Activated CD8-positive, alpha-beta T cell treated with anti-CD3 and anti-CD28 coated beads for 36 hours (primary cell): Measurements from ENCODE around the gene COA8. TPM values are rescaled to one million over a fixed set of nuclear protein-coding genes. Genes with fewer than 3 reads are reported as not detected.

Experiments
- ATAC-seq: fragments of 200-7000 bp; cut with Tn5 transposase; one replicate; pipeline ENCODE4 v1.10.0; 2021; ENCODE audit warnings: mild to moderate bottlenecking, moderate library complexity
- CTCF ChIA-PET: fragments of 350-600 bp; sonication (Branson Sonifier 250); formaldehyde crosslinking; loops from one replicate; lab custom pipeline; 2021; ENCODE audit warnings: antibody characterized with exemption; lab: Charles Lee
- POLR2A ChIA-PET: fragments of 350-600 bp; sonication (Branson Sonifier 250); formaldehyde crosslinking; loops from one replicate; lab custom pipeline; 2021; ENCODE audit warnings: antibody characterized with exemption; lab: Charles Lee
- DNase-seq: peaks from one replicate; pipeline ENCODE4 v3.0.0-alpha.2; 2020
- H3K27ac Mint-ChIP-seq: one replicate; pipeline ENCODE4 v1.8.0; 2021; ENCODE audit warnings: mild to moderate bottlenecking, mixed read lengths
- H3K27me3 Mint-ChIP-seq: one replicate; pipeline ENCODE4 v1.8.0; 2021; ENCODE audit warnings: mixed read lengths
- H3K36me3 Mint-ChIP-seq: one replicate; pipeline ENCODE4 v1.8.0; 2021; ENCODE audit warnings: low read depth, mixed read lengths
- H3K4me1 Mint-ChIP-seq: one replicate; pipeline ENCODE4 v1.8.0; 2021; ENCODE audit warnings: low read depth, mixed read lengths
- H3K4me3 Mint-ChIP-seq: one replicate; pipeline ENCODE4 v1.8.0; 2021; ENCODE audit warnings: mild to moderate bottlenecking, moderate library complexity, mixed read lengths
- H3K9me3 Mint-ChIP-seq: one replicate; pipeline ENCODE4 v1.8.0; 2021; ENCODE audit warnings: mixed read lengths
- CTCF ChIP-seq: fragments of 200-600 bp; IDR thresholded peaks from one replicate; pipeline ENCODE4 v1.8.0; 2022; ENCODE audit warnings: antibody characterized with exemption, mild to moderate bottlenecking
- intact Hi-C: fragments of 100-400 bp; cut with micrococcal nuclease; formaldehyde crosslinking; loops from one replicate; pipeline ENCODE4 v1.10.0; 2022
- total RNA-seq, 2 experiments: library from RNA; stranded (reverse); gene quantifications; one replicate each; pipeline ENCODE4 v1.2.3, GENCODE V29; 2021

Gene COA8
- total RNA-seq, 2 experiments from 2014 or later, result 40.3 to 45.6 TPM

GRCh38 chr14:103526247-103526913 lies 36.4 kb upstream of the COA8 start:
- no peak for ATAC-seq
- H3K4me1 Mint-ChIP-seq, result peaks cover 30% of the 10 kb centered on the region
- H3K9me3 Mint-ChIP-seq, result no peaks in the 10 kb centered on the region
- POLR2A ChIA-PET, result interaction anchor here (0.8 kb wide), 1 partner anchor 35 kb away, joined by 3 read pairs; no protein-coding TSS in a partner anchor
- CTCF ChIA-PET, result interaction anchor here (1.4 to 4.7 kb wide), 2 partner anchors 8 to 27 kb away, joined by 4 to 31 read pairs; no protein-coding TSS in a partner anchor
- TF ChIP-seq CTCF, result no peak
- no peak overlapping the region for H3K4me3 Mint-ChIP-seq
- intact Hi-C loops, result no loop called here
- no peak for DNase-seq
- no peak overlapping the region for H3K27ac Mint-ChIP-seq
- H3K36me3 Mint-ChIP-seq, result peaks cover 13% of the 10 kb centered on the region
- H3K27me3 Mint-ChIP-seq, result peaks cover 12% of the 10 kb centered on the region

- CTCF ChIA-PET, result interaction anchor here (1.4 to 4.7 kb wide), 2 partner anchors 8 to 28 kb away, joined by 4 to 31 read pairs; no protein-coding TSS in a partner anchor
- Mint-ChIP-seq H3K27ac (no peak overlapping the region), H3K4me1 (peaks cover 34% of the 10 kb centered on the region), H3K36me3 (peaks cover 13% of the 10 kb centered on the region), H3K9me3 (no peaks in the 10 kb centered on the region), H3K4me3 (no peak overlapping the region), H3K27me3 (peaks cover 12% of the 10 kb centered on the region)
- POLR2A ChIA-PET, result interaction anchor here (0.8 kb wide), 1 partner anchor 35 kb away, joined by 3 read pairs; no protein-coding TSS in a partner anchor
- DNase-seq, result no peak
- no peak for ATAC-seq
- intact Hi-C loops, result no loop called here
- no peak for TF ChIP-seq CTCF
Observed at GRCh38 chr14:103526914-103527248, 35.9 kb upstream of the COA8 start.

- DNase-seq (peak; percentile 67), ATAC-seq (peak; percentile 48)
- Mint-ChIP-seq H3K27me3 (peaks cover 12% of the 10 kb centered on the region), H3K36me3 (peaks cover 13% of the 10 kb centered on the region), H3K4me1 (peaks cover 34% of the 10 kb centered on the region), H3K4me3 (peak overlapping the region; percentile 41), H3K27ac (peak overlapping the region; percentile 29), H3K9me3 (no peaks in the 10 kb centered on the region)
- TF ChIP-seq CTCF, result no peak
- ChIA-PET CTCF (interaction anchor here (1.3 to 4.7 kb wide), 4 partner anchors 9 to 135 kb away, joined by 3 to 31 read pairs (median 4); no protein-coding TSS in a partner anchor), POLR2A (interaction anchor here (1.2 to 4.3 kb wide), 3 partner anchors 9 to 34 kb away, joined by 6 to 28 read pairs (median 13); partner anchors contain the start of genes BAG5 and COA8)
- intact Hi-C loops, result no loop called here
Observed at GRCh38 chr14:103527408-103528145, 35.2 kb upstream of the COA8 start.

GRCh38 chr14:103528146-103528586 lies 34.6 kb upstream of the COA8 start:
- POLR2A ChIA-PET, result interaction anchor here (1.1 to 4.3 kb wide), 5 partner anchors 8 to 101 kb away, joined by 3 to 28 read pairs (median 6); partner anchors contain the start of genes BAG5, COA8 and KLC1
- Mint-ChIP-seq H3K9me3 (no peaks in the 10 kb centered on the region), H3K4me3 (peak overlapping the region; percentile 94), H3K27me3 (peaks cover 10% of the 10 kb centered on the region), H3K4me1 (peaks cover 34% of the 10 kb centered on the region), H3K27ac (peak overlapping the region; percentile 95), H3K36me3 (peaks cover 13% of the 10 kb centered on the region)
- TF ChIP-seq CTCF, result no peak
- no peak for ATAC-seq
- CTCF ChIA-PET, result interaction anchor here (1.3 to 4.7 kb wide), 4 partner anchors 9 to 135 kb away, joined by 3 to 31 read pairs (median 4); no protein-coding TSS in a partner anchor
- DNase-seq, result no peak
- intact Hi-C loops, result no loop called here
